HL-60 (cell line): ENCODE results near the gene RAI1.

Experiments used
- CTCF ChIP-seq: IDR thresholded peaks from one replicate; pipeline ENCODE4 v1.5.1; 2011; ENCODE audit warnings: low read length, control low read depth, inconsistent platforms; ENCODE audit not compliant: insufficient read depth
- POLR2AphosphoS5 ChIP-seq: IDR thresholded peaks from 2 replicates; pipeline ENCODE4 v1.6.1; 2012; ENCODE audit warnings: low read depth
- SPI1 ChIP-seq: IDR thresholded peaks from 2 replicates; pipeline ENCODE4 v1.6.1; 2012; ENCODE audit warnings: low read depth, mild to moderate bottlenecking, borderline replicate concordance

GRCh38 chr17:17770632-17771044 lies 89.4 kb downstream of the RAI1 start:
- TF ChIP-seq CTCF (no peak), SPI1 (no peak), POLR2AphosphoS5 (no peak)
